Measurements from ENCODE around the gene C16orf74. TPM values are rescaled to one million over a fixed set of nuclear protein-coding genes. Genes with fewer than 3 reads are reported as not detected.

The C16orf74 gene
- total and polyA plus RNA-seq, 2 of the 13 experiments (the other 11 are each of a cell fraction or from before 2014, with no cell fraction given) = 0.13 to 0.29 TPM

DNA sequence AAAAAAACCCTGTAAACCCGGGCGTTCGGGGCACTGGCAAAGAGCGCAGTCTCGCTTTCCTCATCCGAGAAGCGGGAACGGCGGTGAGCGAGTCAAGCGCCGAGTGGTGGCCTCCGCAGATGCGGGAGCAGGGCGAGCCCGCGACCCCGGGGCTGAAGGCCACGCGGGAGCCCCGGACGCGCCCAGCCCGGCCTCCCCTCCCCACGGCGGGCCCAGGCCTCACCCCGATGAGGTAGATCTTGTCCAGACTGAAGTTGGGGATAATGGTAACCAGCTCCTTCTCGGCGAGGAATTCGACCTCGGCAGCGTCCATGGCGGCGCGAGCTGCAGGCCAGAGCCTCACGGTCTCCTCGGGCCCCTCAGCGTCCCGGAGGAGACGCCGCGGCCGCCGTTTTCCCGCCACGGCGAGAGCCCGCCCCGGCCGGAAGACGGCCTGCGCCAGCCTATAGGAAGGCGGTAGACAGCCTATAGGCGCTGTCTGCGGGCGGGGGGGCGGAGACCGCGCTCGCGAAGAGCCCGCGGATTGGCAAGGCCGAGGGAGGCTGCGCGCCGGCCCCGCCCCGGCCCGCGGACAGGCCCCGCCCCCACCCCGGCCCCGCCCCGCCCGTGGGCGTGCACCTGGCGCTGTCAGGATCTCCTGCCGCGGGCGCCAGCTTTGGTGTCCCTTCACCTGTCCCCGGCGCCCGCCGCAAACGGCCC, 62.2 kb downstream of the C16orf74 start, which contains the start of gene GINS2 (continued):
- TF ChIP-seq PRMT3 (CRISPR knock-in tag; IDR thresholded peaks at IDR 0.05; ENCODE audit: borderline replicate concordance, low read depth) (0 out of 2 replicates have a peak, but pooled peaks have one; percentile 63), ZNF547 (CRISPR knock-in tag; IDR thresholded peaks at IDR 0.05) (peak; percentile 95), ASH2L (IDR thresholded peaks at IDR 0.05; ENCODE audit: insufficient read length, low read depth, low read length) (peak; percentile 58), BRCA1 (CRISPR knock-in tag; IDR thresholded peaks at IDR 0.05) (peak; percentile 50; the same call in 1 of the 2 replicates), SRSF9 (IDR thresholded peaks at IDR 0.05; ENCODE audit: borderline replicate concordance, insufficient read depth, low read depth, low read length, poor library complexity, severe bottlenecking) (no peak), AHR (CRISPR knock-in tag; IDR thresholded peaks at IDR 0.05) (no peak), MEIS2 (CRISPR knock-in tag; IDR thresholded peaks at IDR 0.05) (peak; percentile 83), ZNF432 (CRISPR knock-in tag; IDR thresholded peaks at IDR 0.05; ENCODE audit: borderline replicate concordance) (no peak), DNMT1 (CRISPR knock-in tag; IDR thresholded peaks at IDR 0.05) (no peak), ZNF816 (CRISPR knock-in tag; IDR thresholded peaks at IDR 0.05; ENCODE audit: borderline replicate concordance) (no peak)
- TF ChIP-seq, protein P1, sequence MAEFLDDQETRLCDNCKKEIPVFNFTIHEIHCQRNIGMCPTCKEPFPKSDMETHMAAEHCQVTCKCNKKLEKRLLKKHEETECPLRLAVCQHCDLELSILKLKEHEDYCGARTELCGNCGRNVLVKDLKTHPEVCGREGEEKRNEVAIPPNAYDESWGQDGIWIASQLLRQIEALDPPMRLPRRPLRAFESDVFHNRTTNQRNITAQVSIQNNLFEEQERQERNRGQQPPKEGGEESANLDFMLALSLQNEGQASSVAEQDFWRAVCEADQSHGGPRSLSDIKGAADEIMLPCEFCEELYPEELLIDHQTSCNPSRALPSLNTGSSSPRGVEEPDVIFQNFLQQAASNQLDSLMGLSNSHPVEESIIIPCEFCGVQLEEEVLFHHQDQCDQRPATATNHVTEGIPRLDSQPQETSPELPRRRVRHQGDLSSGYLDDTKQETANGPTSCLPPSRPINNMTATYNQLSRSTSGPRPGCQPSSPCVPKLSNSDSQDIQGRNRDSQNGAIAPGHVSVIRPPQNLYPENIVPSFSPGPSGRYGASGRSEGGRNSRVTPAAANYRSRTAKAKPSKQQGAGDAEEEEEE (CRISPR knock-in tag; IDR thresholded peaks at IDR 0.05; ENCODE audit: borderline replicate concordance) = no peak
- TF ChIP-seq, protein P2, sequence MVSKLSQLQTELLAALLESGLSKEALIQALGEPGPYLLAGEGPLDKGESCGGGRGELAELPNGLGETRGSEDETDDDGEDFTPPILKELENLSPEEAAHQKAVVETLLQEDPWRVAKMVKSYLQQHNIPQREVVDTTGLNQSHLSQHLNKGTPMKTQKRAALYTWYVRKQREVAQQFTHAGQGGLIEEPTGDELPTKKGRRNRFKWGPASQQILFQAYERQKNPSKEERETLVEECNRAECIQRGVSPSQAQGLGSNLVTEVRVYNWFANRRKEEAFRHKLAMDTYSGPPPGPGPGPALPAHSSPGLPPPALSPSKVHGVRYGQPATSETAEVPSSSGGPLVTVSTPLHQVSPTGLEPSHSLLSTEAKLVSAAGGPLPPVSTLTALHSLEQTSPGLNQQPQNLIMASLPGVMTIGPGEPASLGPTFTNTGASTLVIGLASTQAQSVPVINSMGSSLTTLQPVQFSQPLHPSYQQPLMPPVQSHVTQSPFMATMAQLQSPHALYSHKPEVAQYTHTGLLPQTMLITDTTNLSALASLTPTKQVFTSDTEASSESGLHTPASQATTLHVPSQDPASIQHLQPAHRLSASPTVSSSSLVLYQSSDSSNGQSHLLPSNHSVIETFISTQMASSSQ (IDR thresholded peaks at IDR 0.05; ENCODE audit: low read depth) = no peak
- TF ChIP-seq, protein P2 (CRISPR knock-in tag; IDR thresholded peaks at IDR 0.05; ENCODE audit: borderline replicate concordance) = no peak
- TF ChIP-seq, protein P3, sequence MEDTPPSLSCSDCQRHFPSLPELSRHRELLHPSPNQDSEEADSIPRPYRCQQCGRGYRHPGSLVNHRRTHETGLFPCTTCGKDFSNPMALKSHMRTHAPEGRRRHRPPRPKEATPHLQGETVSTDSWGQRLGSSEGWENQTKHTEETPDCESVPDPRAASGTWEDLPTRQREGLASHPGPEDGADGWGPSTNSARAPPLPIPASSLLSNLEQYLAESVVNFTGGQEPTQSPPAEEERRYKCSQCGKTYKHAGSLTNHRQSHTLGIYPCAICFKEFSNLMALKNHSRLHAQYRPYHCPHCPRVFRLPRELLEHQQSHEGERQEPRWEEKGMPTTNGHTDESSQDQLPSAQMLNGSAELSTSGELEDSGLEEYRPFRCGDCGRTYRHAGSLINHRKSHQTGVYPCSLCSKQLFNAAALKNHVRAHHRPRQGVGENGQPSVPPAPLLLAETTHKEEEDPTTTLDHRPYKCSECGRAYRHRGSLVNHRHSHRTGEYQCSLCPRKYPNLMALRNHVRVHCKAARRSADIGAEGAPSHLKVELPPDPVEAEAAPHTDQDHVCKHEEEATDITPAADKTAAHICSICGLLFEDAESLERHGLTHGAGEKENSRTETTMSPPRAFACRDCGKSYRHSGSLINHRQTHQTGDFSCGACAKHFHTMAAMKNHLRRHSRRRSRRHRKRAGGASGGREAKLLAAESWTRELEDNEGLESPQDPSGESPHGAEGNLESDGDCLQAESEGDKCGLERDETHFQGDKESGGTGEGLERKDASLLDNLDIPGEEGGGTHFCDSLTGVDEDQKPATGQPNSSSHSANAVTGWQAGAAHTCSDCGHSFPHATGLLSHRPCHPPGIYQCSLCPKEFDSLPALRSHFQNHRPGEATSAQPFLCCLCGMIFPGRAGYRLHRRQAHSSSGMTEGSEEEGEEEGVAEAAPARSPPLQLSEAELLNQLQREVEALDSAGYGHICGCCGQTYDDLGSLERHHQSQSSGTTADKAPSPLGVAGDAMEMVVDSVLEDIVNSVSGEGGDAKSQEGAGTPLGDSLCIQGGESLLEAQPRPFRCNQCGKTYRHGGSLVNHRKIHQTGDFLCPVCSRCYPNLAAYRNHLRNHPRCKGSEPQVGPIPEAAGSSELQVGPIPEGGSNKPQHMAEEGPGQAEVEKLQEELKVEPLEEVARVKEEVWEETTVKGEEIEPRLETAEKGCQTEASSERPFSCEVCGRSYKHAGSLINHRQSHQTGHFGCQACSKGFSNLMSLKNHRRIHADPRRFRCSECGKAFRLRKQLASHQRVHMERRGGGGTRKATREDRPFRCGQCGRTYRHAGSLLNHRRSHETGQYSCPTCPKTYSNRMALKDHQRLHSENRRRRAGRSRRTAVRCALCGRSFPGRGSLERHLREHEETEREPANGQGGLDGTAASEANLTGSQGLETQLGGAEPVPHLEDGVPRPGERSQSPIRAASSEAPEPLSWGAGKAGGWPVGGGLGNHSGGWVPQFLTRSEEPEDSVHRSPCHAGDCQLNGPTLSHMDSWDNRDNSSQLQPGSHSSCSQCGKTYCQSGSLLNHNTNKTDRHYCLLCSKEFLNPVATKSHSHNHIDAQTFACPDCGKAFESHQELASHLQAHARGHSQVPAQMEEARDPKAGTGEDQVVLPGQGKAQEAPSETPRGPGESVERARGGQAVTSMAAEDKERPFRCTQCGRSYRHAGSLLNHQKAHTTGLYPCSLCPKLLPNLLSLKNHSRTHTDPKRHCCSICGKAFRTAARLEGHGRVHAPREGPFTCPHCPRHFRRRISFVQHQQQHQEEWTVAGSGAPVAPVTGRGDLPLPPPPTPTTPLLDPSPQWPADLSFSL (CRISPR knock-in tag; IDR thresholded peaks at IDR 0.05) = no peak
- TF ChIP-seq, protein P4, sequence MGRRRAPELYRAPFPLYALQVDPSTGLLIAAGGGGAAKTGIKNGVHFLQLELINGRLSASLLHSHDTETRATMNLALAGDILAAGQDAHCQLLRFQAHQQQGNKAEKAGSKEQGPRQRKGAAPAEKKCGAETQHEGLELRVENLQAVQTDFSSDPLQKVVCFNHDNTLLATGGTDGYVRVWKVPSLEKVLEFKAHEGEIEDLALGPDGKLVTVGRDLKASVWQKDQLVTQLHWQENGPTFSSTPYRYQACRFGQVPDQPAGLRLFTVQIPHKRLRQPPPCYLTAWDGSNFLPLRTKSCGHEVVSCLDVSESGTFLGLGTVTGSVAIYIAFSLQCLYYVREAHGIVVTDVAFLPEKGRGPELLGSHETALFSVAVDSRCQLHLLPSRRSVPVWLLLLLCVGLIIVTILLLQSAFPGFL (CRISPR knock-in tag; IDR thresholded peaks at IDR 0.05) = no peak
